Measurements from ENCODE around the gene DFFA.

The DFFA gene

GRCh38 chr1:10415211-10415930 lies 57.0 kb downstream of the DFFA start:
- TF ChIP-seq POLR2A (IDR thresholded peaks at IDR 0.05; ENCODE audit: low read depth, low read length), result no peak
- FAIRE-seq (no peak), DNase-seq (ENCODE audit: insufficient read length, low spot score) (no peak)

GRCh38 chr1:10407201-10407600 lies 65.1 kb downstream of the DFFA start:
- no peak for FAIRE-seq
- DNase-seq (ENCODE audit: insufficient read length, low spot score), result no peak
- TF ChIP-seq POLR2A (IDR thresholded peaks at IDR 0.05; ENCODE audit: low read depth, low read length), result no peak

All from H54 (cell line).